Amniotic stem cell (primary cell): ENCODE data around the gene SNX25.

ENCODE experiments used
- DNase-seq: peaks from one replicate; lab custom pipeline; 2025; lab: John Stamatoyannopoulos, UW

SNX25 gene

GRCh38 chr4:185380320-185380719 is 170.9 kb downstream of the SNX25 start:
- DNase-seq, result no peak

DNA sequence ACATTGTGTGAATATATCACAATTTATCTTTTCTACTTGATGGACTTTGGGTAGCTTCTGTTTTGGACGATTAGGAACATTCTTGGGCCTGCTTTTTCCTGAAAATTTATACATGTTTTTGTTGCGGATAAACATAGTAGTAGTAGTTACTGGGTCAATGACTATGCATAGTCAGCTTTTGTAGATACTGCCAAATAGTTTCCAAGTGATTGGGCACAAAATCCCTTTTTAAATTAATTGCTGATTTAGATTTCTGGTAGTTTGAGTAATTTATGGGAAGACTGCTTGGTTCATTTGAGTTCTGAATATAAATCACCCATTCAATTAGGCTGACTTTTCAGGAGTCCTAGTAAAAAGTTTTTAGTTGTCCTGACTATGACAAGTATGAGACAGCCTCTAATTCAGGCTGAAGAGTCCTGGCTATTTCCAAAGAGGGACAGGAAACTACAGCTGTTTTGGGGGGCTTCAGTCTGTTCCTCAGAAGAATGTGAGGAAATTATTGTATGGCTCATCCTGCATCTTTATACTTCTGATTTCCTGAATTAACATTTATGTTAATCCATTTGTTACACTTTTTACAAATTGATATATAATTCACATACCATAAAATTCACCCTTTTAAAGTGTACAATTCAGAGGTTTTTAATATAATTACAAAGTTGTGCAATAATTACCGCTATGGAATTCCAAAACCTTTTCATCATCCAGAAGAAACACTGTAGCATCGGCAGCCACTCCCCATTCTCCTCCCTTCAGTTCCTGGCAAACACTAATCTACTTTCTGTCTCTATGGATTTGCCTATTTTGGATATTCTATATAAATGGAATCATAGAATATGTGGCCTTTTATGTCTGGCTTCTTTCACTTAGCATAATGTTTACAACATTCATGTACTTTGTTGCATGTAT is 172.1 kb downstream of the SNX25 start:
- no peak for DNase-seq

DNA sequence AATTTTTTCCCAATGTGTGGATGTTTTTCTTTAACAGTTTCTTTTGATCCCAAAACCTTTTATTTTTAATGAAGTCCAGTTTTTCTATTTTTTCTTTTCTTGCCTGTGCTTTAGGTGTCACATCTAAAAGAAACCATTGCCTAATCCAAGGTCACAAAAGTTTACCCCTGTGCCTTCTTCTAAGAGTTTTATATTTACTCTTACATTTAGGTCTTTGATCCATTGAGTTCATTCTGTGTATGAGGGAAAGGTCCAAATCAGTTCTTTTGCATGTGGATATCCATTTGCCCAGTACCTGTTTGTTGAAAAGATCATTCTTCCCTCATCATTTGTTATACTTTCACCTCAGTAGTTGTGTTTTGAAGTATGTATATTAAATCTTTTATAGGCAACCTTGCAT is 173.4 kb downstream of the SNX25 start:
- DNase-seq, result no peak

GRCh38 chr4:185383451-185383850 is 174.1 kb downstream of the SNX25 start:
- DNase-seq, result no peak

GRCh38 chr4:185384061-185384460 is 174.7 kb downstream of the SNX25 start:
- no peak for DNase-seq

GRCh38 chr4:185384930-185385331 is 175.5 kb downstream of the SNX25 start:
- DNase-seq, result no peak

GRCh38 chr4:185387957-185388356 is 178.6 kb downstream of the SNX25 start:
- no peak for DNase-seq

GRCh38 chr4:185390941-185391340 is 181.5 kb downstream of the SNX25 start:
- no peak for DNase-seq

GRCh38 chr4:185392156-185392555 is 182.8 kb downstream of the SNX25 start:
- DNase-seq, result no peak

DNA sequence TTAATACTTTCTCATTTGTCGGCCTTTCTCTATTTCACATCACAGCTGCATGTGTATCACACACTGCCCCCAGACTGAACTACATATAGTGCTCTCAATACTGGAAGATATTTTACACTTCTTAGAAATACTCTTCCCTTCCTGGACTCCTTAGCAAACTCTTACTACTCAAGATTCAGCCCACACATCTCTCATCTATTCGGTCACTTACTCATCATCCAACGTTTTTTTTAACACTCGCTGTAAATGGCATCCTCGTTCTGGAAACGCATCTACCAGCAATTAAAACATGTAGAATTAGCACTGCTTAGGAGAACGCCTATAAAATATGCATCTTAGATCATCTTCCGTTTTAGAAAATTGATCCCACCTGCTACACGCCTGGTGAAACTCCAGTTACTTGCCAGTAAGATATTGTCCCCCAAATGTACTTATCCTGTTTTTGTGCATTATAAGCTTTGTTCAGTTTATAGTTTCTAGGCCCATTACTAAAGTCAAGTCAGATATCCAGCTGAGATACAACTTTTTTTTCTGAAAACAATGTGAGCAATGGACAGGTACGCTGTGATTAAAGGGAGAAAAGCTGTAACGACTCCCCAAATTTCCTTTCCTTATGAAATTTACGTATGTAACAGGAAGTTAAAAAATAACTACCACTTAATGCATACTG is 185.3 kb downstream of the SNX25 start:
- DNase-seq, result no peak

- DNase-seq, result no peak
These were observed 186.0 kb downstream of the SNX25 start, which contains the start of gene LRP2BP for GRCh38 chr4:185395238-185395955. LRP2BP (minus strand) TSS chr4:185395924; CDS start chr4:185378186, 17,738 bp downstream.

- DNase-seq, result peak; percentile 74
These were observed 186.7 kb downstream of the SNX25 start for GRCh38 chr4:185395956-185396723.

DNA sequence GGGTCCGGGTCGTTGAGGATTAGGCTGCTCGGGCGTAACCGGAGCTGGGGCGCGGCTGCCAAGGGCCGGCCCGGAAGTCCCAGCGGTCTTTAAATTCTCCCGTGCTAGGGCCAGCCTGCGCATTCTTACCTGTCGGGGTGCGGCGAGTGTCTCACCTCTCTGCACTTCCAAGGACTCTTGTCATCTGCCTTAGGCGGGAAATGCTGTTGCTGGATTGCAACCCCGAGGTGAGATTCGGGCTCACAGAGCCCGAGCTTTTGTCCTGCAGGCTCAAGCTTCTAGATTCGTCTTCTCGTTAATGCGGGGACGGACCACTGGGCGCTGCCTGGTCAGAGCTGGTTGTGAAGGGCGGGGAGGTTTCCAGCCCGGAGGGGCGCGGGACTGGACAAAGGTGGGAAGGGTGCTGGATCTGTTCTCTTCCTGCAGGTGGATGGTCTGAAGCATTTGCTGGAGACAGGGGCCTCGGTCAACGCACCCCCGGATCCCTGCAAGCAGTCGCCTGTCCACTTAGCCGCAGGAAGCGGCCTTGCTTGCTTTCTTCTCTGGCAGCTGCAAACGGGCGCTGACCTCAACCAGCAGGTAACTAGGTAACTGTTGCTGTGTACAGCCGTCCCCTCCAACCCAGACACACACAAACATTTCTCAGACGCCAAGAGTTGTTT is 187.5 kb downstream of the SNX25 start, which contains the start of gene ANKRD37:
Gene ANKRD37, plus strand, starts transcription at position 118 of the 662 bp plus-strand sequence. Its CDS starts 83 bp downstream, at position 201.
- DNase-seq, result no peak

DNA sequence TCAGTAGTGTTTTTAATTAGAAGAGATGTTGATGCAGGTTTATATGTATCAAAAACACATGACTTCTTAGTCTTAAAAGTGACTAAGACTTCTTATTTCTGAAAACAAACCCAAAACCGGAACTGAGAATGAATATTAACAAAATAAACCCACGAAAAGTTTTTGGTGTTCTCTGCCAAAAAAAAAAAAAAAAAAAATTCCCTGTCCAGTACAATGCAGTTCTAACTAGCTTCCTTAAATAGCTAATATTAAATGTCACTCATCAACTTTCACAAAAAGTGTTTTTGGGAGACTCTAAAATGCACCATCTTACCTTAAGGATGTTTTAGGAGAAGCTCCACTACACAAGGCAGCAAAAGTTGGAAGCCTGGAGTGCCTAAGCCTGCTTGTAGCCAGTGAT is 189.2 kb downstream of the SNX25 start:
- no peak for DNase-seq

DNA sequence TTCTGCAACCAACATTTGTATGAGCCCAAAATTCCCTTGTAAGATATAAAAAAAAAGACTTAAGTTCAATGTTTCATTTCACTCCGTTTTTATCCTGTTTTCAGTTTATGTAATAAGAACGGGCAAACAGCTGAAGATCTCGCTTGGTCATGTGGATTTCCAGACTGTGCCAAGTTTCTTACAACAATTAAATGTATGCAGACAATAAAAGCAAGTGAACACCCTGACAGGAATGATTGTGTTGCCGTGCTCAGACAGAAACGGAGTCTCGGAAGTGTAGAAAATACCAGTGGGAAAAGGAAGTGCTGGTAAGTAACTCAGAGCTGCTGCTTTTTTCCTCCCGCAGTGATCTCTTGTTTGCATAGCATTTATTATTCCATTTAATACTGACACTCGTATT is 190.1 kb downstream of the SNX25 start:
- DNase-seq, result no peak

- no peak for DNase-seq
These were observed 194.6 kb downstream of the SNX25 start for GRCh38 chr4:185404031-185404430.

DNA sequence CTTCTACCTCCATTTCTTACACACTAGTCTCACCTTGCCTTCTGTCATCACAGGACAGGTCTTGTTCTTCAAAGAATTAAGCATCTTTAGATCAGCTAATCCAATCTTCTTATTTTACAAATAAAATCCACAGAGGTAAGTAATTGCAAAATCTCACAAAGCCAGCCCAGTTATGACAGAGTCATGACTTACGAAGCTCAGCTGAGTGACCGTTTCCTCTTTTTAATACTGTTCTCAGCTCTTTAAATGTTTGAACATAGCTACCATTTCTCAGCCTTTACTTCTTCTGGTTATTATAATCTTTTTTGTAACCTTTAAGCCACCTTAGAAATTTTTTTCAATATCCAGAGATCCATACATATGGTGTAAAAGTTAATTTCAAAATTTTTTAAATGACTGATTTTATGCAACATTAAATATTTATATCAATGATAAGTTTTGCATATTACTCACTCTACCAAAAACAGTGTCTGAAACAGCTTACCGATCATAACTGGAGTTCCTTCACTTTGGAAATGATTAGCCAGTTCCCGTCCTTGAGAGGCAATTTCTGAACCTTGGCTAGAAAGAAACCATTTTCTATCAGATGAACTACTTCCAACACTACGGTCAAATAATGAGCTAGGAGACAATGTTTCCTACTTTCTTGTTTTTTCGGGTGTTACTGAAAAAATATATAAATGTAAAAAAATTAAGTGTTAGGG is 196.1 kb downstream of the SNX25 start:
- DNase-seq, result no peak

DNA sequence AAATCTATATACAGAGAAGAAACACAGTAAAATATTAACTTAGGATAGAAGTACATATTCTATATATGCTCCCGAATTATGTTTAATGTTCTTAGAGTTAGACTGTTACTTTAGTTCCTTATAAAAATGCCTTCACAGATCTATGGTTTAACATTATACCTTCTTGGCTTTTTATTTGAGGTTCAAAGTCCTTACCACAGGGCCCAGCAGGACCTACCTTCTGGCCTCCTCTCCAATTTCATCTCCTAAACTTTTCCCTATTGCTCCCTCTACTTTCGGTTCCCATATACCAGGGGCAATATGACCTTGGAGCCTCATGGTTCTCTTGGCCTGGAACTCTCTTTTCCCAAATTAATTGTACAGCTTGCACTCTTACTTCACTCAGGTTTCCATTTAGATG is 199.0 kb downstream of the SNX25 start:
- no peak for DNase-seq

GRCh38 chr4:185411849-185412248 is 202.5 kb downstream of the SNX25 start:
- no peak for DNase-seq

DNA sequence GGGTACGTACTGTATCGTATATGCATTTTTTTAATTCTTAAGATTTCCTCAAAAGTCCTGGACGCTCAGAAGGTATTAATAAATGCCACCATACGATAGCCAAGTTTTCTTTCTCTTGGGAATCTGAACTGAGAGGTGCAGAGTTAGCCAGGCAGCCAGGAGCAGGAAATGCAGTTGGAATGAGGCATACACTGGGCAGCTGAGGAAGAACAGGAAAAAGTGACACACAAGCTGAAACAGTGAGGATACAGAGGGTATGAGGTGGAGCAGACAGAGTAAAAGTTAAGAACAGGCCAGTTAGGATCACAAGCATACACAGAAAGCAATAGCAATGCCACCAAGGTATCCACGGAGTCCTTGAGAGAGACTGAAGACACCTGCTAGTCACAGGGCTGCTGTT is 203.0 kb downstream of the SNX25 start:
- no peak for DNase-seq
